Stomach (tissue), 9 donors: ENCODE results near the gene OVCH1. TPM values are rescaled to one million over a fixed set of nuclear protein-coding genes. Genes with fewer than 3 reads are reported as not detected.

Experiments
- DNase-seq, 2 donors: peaks; one replicate each; pipeline versions ENCODE4 v3.0.0 to v3.0.0-alpha.2; 2013 to 2019
- H3K27ac ChIP-seq, 5 donors: fragments of 200-600 bp in 4 of 5; sonication (generic) in 4 of 5; one replicate each; pipeline ENCODE4 v1.5.1; 2013 to 2019; ENCODE audit warnings: mild to moderate bottlenecking in 1 of 5, moderate library complexity in 1 of 5
- H3K27me3 ChIP-seq, 3 donors: fragments of 200-600 bp; sonication (generic); one replicate each; pipeline ENCODE4 v1.5.1; 2017 to 2019; ENCODE audit warnings: mixed run types in 1 of 3
- H3K36me3 ChIP-seq, 4 donors: fragments of 200-600 bp; sonication (generic); 1 replicate in 3 of 4; 2 replicates in 1 of 4; pipeline ENCODE4 v1.5.1; 2016 to 2019
- H3K4me1 ChIP-seq, 4 donors: fragments of 200-600 bp; sonication (generic); one replicate each; pipeline ENCODE4 v1.5.1; 2016 to 2019
- H3K4me3 ChIP-seq, 4 donors: fragments of 200-600 bp; sonication (generic) in 3 of 4; one replicate each; pipeline ENCODE4 v1.5.1; 2016 to 2019; ENCODE audit warnings: mild to moderate bottlenecking in 1 of 4
- H3K9me3 ChIP-seq, 4 donors: fragments of 200-600 bp; sonication (generic); one replicate each; pipeline ENCODE4 v1.5.1; 2016 to 2019
- CTCF ChIP-seq, 7 experiments: fragments of 450-650 bp in 4 of 7; fragments of 200-600 bp in 3 of 7; sonication (generic) in 3 of 7; IDR thresholded peaks; one replicate each; pipeline ENCODE4 v1.5.1; 2016 to 2019; ENCODE audit warnings: antibody characterized with exemption in 7 of 7, control low read depth in 2 of 7, mild to moderate bottlenecking in 1 of 7
- EP300 ChIP-seq: sonication (generic); formaldehyde crosslinking; IDR thresholded peaks from one replicate; pipeline ENCODE4 v1.6.1; 2017; ENCODE audit warnings: antibody characterized with exemption
- POLR2A ChIP-seq, 4 donors: fragments of 450-650 bp; IDR thresholded peaks; one replicate each; pipeline ENCODE4 v1.6.1; 2016; ENCODE audit warnings: antibody characterized with exemption in 4 of 4, control low read depth in 2 of 4, mild to moderate bottlenecking in 1 of 4, moderate library complexity in 1 of 4
- POLR2AphosphoS5 ChIP-seq, 3 donors: sonication (generic); formaldehyde crosslinking; IDR thresholded peaks; one replicate each; pipeline ENCODE4 v1.6.1; 2016; ENCODE audit warnings: antibody characterized with exemption in 3 of 3
- WGBS, 5 donors: extraction: QIAGEN DNeasy Blood & Tissue Kit in 3 of 5; methylation state at CpG; one replicate each; pipeline versions ENCODE4 v1.1.5 to v1.1.7; 2013 to 2018; 5-methylcytosine and 5-hydroxymethylcytosine counted together
- intact Hi-C: fragments of 100-400 bp; cut with DNase I; formaldehyde crosslinking; loops from one replicate; pipeline ENCODE4 v1.15.1; 2023; ENCODE audit warnings: low total_unique reads
- polyA plus RNA-seq, 3 donors: library from polyadenylated mRNA; stranded (reverse); fragments of 200-250 nt; gene quantifications; one replicate each; pipeline ENCODE4 v1.2.3, GENCODE V29; 2013
- total RNA-seq, 5 donors: library from RNA; depleted of rRNA; stranded (reverse); fragments of >200 nt; gene quantifications; one replicate each; pipeline versions ENCODE4 v1.1.0 to v1.2.3, GENCODE V29; 2014 to 2016
- donor health status: healthy with polysubstance abuse.
- donor health status: Bipolar disorder and iron deficiency.
- donor health status: healthy.

Gene OVCH1
- total and polyA plus RNA-seq, 8 donors, result 0.18 TPM; not detected in 6

DNA sequence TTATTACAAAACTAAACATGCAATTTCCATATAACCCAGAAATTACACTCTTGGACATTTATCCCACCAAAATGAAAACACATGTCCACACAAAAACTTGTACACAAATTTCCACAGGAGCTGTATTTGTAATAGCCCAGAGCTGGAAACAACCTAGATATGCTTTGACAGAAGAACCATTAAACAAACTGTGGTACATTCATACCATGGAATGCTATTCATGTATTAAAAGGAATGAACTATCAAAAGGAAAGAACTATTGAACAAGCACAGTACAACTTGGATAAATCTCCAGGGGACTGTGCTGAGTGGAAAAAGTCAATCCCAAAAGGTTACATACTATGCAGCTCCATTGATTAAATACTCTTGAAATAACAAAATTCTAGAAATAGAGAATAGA lies 80.7 kb downstream of the OVCH1 start:
- Histone ChIP-seq H3K27ac (no peak overlapping the region), H3K9me3 (no peaks in the 10 kb centered on the region), H3K4me1 (no peaks in the 10 kb centered on the region), H3K36me3 (no peaks in the 10 kb centered on the region), H3K4me3 (no peak overlapping the region), H3K27me3 (no peaks in the 10 kb centered on the region)
- DNase-seq, result no peak
- TF ChIP-seq EP300, result no peak
- no peak for TF ChIP-seq POLR2A (IDR thresholded peaks at IDR 0.05)
- no peak for TF ChIP-seq CTCF (IDR thresholded peaks at IDR 0.05)
- no peak for TF ChIP-seq POLR2AphosphoS5 (IDR thresholded peaks at IDR 0.05)
- intact Hi-C loops, result no loop called here

DNA sequence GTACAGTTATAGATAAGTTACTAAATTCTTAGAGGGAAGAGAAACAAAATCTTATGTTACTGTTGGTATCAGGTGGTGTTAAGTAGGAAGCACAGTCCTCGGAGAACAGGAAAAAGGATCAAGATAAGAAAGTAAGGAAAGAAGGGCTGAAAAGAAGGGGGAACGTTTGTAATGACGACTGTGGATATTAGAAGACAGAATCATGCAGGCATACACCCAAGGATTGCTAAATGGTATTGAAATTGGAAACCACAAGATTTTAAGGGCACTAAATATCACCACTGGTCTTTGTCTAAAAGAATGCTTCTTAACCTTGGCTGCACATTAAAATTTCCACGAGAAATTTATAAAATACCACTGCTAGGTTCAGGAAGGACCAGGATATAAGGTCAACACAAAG lies 82.4 kb downstream of the OVCH1 start:
- Histone ChIP-seq H3K9me3 (peaks cover 0 to 4% (median 0%) of the 10 kb centered on the region in 4 donors), H3K36me3 (no peaks in the 10 kb centered on the region), H3K4me3 (no peak overlapping the region), H3K4me1 (no peaks in the 10 kb centered on the region), H3K27me3 (no peaks in the 10 kb centered on the region), H3K27ac (no peak overlapping the region)
- 31 to 51% (median 41%) methylated on average over 4 of the region's 4 CpGs for WGBS, 5 donors
- DNase-seq, result no peak
- intact Hi-C loops, result no loop called here
- TF ChIP-seq EP300, result no peak
- no peak for TF ChIP-seq POLR2AphosphoS5 (IDR thresholded peaks at IDR 0.05)
- no peak for TF ChIP-seq POLR2A (IDR thresholded peaks at IDR 0.05)
- TF ChIP-seq CTCF (IDR thresholded peaks at IDR 0.05), result no peak

DNA sequence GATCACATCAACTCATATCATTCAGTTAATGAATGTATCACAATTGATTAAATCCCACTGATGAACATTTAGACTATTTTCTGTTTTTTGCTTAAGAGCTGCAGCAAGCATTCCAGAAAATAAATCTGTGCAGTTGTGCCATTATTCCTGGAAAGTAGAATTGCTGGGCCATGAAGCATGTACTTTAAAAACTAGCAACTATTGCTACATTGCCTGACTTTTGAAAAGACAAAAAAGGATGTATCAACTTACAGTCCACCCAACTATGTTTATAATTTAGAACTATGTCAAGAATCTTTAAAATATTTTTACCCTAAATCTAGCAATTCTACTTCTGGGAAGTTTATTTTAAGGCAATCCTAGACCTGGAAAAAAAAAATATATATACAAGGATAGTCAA lies 83.1 kb downstream of the OVCH1 start:
- Histone ChIP-seq H3K27ac (no peak overlapping the region), H3K27me3 (no peaks in the 10 kb centered on the region), H3K36me3 (no peaks in the 10 kb centered on the region), H3K4me3 (no peak overlapping the region), H3K4me1 (no peaks in the 10 kb centered on the region), H3K9me3 (peaks cover 0 to 4% (median 0%) of the 10 kb centered on the region in 4 donors)
- intact Hi-C loops, result no loop called here
- no peak for DNase-seq
- TF ChIP-seq POLR2A (IDR thresholded peaks at IDR 0.05) (no peak), POLR2AphosphoS5 (IDR thresholded peaks at IDR 0.05) (no peak), EP300 (no peak), CTCF (IDR thresholded peaks at IDR 0.05) (no peak)

DNA sequence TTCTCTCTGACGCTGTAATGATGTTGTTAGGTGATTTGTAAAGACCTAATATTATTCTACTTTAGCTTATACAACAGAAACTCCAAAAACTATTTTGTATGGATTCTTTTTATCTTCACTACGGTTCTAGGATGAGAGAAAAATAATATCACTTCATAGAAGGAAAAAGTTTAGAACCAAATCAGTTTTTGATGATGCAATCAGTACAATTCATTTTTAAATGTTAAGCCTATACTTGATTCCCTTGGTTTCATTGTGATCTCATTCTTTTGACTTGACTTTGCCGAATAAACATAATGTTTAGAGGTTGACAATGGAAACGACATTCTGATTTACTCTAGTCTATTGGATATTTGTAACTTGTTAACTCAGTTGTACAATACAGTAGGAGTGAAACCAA lies 91.9 kb downstream of the OVCH1 start:
- no peaks in the 10 kb centered on the region for H3K27me3 ChIP-seq
- no peaks in the 10 kb centered on the region for H3K9me3 ChIP-seq
- intact Hi-C loops, result no loop called here
- 54 to 71% (median 61%) methylated on average over 4 of the region's 4 CpGs for WGBS, 5 donors
- H3K27ac ChIP-seq, result no peak overlapping the region
- TF ChIP-seq EP300 (no peak), POLR2AphosphoS5 (IDR thresholded peaks at IDR 0.05) (no peak), POLR2A (IDR thresholded peaks at IDR 0.05) (no peak), CTCF (IDR thresholded peaks at IDR 0.05) (no peak)
- DNase-seq, result no peak
- no peak overlapping the region for H3K4me3 ChIP-seq
- H3K36me3 ChIP-seq, result no peaks in the 10 kb centered on the region
- H3K4me1 ChIP-seq, result no peaks in the 10 kb centered on the region
